ENCODE data around the gene COL5A1.

DNA sequence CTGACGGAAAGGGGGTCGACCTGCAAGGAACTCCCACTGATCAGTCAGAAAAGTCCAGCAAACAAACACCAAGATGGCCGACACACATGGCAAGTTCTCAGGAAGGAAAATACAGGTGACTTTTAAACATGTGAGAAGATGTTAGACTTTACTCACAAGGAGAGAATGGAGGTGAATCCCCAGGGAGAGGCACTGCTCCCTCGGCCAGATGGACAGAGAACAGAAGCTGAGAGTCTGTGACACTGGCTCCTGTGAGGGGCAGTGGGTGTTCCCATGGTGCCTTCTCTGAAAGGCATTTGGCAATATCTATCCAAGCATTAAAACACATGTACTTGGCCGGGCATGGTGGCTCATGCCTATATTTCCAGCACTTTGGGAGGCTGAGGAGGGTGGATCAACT lies 22.8 kb downstream of the COL5A1 start:
- TF ChIP-seq, protein P1, sequence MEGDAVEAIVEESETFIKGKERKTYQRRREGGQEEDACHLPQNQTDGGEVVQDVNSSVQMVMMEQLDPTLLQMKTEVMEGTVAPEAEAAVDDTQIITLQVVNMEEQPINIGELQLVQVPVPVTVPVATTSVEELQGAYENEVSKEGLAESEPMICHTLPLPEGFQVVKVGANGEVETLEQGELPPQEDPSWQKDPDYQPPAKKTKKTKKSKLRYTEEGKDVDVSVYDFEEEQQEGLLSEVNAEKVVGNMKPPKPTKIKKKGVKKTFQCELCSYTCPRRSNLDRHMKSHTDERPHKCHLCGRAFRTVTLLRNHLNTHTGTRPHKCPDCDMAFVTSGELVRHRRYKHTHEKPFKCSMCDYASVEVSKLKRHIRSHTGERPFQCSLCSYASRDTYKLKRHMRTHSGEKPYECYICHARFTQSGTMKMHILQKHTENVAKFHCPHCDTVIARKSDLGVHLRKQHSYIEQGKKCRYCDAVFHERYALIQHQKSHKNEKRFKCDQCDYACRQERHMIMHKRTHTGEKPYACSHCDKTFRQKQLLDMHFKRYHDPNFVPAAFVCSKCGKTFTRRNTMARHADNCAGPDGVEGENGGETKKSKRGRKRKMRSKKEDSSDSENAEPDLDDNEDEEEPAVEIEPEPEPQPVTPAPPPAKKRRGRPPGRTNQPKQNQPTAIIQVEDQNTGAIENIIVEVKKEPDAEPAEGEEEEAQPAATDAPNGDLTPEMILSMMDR (IDR thresholded peaks at IDR 0.05), result no peak
- TF ChIP-seq POLR2A (IDR thresholded peaks at IDR 0.05), result no peak

Data from Peyer's patch (tissue), 4 donors.